ENCODE data around the gene RAB4B.
"Not testable (repeated sequence)": the region's sequence is repeated elsewhere in the genome, so short reads cannot be mapped to it uniquely, and the experiment has no call there.

The RAB4B gene

DNA sequence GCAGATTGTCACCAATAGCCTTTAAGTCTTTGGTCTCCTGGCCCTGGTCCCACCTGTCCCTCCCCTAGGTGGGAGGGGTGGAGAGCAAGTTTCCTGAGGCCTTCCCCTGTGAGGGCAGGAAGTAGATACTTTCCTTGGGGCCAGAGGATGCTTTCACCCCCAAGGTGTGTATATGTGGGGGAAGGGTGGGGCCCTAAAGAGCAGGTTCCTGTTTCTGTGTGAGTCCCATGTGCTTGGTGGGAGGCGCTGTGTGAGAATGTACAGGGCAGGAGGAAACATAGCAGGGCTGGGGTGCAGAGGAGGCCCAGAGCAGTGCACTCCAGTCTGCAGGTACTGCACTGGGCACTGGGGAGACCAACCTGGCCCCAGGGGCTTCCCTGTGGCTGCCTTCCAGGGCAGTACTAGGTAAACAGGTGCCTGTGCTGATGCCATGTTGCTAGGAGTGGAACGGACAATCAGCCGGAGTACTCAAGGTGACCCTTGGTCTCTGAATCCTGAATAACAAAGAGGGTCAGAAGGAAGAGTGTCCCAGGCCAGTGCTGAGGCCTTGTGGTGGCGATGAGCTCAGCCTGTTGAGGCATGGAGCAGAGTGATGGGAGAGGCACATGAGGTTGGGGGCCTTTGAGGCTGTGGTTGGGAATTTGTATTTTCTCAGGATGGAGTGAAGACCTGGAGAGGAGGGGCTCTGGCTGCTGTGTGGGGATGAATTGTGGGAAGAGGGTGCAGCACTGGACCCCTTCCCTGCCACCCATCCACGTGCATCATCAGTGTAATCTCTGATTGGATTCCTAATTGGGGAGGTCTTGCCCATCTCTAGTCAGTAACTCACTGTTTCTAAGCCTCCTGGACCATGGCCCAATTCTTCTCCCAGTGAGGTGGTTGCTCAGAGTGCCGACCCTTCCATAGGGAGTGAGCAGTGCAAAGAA, 26.1 kb downstream of the RAB4B start:
- DNase-seq (ENCODE audit: low spot score): no peak

DNA sequence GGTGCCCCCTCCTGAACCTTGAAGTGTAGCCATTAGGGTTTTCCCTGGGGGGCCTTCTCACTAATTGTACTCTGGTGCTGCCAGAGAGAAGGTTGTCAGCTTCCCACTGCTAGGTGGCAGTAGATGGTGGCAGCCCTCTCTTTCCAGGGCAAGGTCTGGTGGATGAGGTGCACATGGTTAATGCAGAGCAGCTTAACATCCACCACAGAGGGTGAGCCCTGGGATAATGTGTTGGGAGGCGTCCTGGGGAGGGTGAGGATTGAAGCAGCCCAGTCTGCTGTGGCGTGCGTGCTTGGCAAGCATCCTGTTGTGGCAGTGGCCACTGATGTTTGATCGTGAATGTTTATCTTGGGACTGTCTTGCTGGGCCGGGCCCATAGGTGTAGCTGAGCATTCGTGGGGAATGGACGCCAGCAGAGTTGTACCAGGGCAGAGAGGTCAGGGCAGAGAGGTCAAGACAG, 26.8 kb downstream of the RAB4B start:
- no peak for DNase-seq (ENCODE audit: low spot score)

DNA sequence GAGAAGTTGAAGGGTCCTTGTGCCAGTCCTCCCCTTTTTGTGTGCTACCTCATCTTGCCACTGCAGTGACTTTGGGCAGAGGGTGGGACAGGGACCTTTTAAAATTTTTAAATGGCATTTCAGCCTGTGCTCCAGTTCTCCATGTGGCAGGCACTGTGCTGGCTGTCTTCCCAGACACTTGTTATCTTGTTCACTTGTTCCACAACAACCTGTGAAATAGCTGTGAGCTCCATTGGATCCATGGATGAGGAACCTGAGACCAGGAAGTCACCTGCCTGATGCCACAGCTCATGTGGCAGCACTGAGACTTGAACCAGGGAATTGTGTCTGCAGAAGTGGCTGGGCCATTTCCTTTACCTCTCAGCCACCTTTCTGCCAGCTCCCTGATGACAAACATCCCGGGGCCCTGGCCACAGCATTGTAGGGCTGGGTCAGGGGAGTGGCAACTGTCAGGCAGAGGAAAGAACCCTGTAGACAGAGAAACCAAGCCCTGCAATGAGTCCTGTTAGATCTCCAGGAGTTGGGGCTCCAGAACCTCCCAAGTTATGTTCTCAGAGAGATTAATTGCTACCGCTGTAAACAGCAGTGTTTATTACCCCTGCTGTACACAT, 27.3 kb downstream of the RAB4B start:
- no peak for DNase-seq (ENCODE audit: low spot score)

DNA sequence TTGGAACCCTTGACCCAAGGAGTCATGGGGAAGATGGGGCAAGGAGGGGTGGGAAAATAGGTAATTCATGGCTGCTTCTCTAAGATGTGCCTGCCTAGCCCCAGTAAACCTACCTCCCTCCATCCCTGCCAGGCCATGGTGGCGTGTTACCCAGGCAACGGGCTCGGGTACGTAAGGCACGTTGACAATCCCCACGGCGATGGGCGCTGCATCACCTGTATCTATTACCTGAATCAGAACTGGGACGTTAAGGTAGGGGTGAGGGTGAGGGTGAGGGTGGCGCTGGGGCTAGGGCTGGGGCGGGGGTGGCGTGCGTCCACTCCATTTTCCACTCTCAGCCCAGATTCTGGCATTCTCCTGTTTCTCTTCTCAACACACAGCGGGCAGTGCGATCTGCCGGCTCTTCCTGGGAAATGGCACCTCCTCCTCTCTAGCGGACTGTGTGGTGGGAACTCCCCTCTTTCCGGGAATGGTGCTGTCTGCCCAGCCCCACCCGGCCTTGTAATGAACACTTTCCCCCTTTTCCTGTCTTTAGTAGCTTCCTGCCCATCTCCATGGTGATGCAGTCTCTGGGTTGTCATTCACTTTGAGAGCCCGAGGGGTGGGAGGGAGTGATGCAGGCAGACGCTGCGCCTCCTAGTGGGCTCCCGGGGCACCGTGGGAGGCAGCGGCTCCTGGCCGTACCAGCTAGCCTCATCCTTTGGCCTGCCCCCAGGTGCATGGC, 28.5 kb downstream of the RAB4B start:
- peak; percentile 94 for DNase-seq (ENCODE audit: low spot score)

DNA sequence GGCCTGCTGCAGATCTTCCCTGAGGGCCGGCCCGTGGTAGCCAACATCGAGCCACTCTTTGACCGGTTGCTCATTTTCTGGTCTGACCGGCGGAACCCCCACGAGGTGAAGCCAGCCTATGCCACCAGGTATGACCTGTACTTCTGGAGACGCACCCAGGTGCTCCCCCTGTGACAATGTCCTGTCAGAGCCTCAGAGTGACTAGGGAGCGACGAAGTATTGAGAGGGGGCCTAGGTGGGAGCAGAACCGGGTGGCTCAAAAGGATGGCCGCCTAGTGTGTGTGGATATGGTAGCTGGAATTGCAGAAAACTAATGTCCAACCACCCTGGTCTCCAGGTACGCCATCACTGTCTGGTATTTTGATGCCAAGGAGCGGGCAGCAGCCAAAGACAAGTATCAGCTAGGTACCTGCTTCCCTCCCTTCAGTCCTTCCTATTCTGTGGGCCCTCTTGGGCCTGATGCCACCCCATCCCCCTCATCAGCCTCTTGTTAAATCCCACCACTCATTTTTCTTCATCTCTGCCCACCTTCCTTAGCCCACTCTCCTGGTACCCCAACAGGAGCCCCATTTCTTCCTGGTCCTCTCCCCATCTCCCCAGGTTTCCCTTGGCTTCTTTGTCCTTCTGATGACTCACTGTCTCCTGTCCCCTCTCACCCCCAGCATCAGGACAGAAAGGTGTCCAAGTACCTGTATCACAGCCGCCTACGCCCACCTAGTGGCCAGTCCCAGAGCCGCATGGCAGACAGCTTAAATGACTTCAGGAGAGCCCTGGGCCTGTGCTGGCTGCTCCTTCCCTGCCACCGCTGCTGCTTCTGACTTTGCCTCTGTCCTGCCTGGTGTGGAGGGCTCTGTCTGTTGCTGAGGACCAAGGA, 29.3 kb downstream of the RAB4B start:
- DNase-seq (ENCODE audit: low spot score): no peak

DNA sequence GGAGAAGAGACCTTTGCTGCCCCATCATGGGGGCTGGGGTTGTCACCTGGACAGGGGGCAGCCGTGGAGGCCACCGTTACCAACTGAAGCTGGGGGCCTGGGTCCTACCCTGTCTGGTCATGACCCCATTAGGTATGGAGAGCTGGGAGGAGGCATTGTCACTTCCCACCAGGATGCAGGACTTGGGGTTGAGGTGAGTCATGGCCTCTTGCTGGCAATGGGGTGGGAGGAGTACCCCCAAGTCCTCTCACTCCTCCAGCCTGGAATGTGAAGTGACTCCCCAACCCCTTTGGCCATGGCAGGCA, 29.9 kb downstream of the RAB4B start:
- DNase-seq (ENCODE audit: low spot score): no peak

DNA sequence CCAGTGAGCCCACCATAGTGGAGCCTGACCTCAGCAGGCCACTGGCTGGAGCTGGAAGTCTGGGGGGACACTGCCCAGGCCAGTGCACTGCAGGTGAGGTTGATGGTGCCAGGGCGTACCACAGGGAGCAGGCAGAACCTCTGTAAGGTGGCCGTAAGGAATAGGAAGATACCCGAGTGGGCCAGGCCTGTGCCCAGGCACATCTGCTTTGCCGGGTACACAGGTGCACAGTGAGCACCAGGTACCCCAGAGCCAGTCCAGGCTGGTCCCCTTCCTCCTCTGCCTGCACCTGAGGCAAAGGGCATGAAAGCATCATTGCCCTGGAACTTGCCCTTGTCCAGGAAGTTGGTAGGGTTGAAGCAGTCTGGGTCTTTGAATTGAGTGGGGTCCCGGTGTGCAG, 30.4 kb downstream of the RAB4B start:
- DNase-seq (ENCODE audit: low spot score): no peak

DNA sequence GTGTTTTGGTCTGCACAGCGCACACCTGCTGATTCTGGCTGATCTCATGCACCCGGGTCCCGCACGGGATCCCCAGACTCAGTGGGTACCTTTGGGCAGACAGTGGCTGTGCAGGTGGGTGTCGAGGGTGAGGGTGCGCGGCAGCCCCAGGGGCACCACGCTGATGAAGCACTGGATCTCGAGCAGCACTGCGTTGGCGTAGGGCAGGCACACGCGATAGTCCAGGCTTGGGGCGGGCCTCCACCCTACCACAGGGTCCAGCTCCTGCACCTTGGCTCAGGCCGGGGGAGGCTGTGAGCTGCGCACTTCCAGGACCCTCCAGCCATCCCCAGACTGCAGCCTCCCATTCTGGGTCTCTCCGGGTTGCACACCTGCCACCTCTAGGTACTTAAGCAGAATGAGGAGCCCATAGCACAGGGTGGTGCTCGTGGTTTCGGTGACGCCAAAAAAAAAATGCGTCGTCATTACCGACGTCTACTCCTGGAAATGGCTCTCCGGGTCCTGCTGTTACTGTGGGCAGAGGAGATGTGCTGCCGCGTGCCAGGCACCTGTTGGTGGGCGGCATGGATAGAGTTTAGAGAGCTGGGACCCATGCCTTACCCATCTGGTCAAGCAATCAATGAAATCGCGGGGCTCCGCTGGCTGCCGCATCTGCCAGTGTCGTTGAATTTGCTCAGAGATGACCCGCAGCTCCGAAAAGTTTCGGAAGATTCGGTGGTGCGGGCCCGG, 31.5 kb downstream of the RAB4B start:
- no peak for DNase-seq (ENCODE audit: low spot score)

DNA sequence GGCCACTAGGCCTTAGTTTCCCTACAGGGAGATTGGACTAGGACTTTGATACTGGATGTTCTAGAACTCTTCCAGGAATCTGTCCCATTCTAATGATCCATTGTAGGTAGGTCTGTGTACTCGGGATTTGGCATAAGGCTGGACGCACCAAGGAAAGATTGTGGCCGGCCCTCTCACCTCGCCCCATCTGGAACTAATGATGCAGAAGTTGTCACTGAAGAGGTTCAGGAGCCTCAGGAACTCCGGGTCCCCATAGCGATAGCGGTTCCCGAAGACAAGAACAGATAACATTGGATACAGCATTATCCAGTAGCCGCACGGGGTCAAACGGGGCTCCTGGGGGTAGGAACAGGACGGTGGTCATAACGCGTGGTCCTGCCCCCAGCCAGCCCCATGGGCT, 32.1 kb downstream of the RAB4B start:
- no peak for DNase-seq (ENCODE audit: low spot score)

DNA sequence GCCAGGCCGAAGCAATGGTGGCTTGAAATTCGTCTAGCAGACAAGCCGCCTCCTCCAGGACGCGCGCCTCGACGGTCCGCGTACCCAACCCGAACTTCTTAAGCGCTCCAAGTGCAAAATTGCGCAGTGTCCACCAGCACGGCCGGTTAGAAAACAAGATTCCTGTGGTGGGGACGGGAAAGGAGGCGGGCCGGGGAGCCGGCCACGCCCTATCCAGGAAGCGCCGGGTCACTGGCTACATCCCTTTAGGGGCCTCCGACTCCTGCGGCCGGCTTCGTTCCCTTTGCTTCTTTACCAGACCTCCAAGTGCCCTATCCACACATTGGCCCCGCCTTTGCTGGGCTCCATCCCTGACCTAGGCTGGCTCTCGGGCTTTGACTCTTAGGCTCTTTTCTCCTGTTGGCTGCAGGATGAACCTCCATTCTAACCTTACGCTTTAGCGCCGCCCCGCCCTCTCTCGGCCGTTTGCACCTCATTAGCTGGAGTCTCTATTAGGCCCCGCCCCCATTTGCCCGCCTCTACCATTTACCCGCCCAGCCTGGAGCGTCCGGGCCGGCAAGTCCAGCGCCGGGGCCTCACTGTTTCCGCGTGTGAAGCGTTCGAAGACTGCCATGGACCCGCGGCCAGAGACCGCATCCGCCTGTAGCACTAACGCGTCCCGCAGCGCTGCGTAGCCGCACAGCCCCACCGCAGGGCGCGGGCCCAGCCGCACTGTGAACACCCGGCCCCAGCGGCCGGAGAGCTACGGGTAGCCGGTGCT, 32.8 kb downstream of the RAB4B start:
- peak; percentile 45 for DNase-seq (ENCODE audit: low spot score)

DNA sequence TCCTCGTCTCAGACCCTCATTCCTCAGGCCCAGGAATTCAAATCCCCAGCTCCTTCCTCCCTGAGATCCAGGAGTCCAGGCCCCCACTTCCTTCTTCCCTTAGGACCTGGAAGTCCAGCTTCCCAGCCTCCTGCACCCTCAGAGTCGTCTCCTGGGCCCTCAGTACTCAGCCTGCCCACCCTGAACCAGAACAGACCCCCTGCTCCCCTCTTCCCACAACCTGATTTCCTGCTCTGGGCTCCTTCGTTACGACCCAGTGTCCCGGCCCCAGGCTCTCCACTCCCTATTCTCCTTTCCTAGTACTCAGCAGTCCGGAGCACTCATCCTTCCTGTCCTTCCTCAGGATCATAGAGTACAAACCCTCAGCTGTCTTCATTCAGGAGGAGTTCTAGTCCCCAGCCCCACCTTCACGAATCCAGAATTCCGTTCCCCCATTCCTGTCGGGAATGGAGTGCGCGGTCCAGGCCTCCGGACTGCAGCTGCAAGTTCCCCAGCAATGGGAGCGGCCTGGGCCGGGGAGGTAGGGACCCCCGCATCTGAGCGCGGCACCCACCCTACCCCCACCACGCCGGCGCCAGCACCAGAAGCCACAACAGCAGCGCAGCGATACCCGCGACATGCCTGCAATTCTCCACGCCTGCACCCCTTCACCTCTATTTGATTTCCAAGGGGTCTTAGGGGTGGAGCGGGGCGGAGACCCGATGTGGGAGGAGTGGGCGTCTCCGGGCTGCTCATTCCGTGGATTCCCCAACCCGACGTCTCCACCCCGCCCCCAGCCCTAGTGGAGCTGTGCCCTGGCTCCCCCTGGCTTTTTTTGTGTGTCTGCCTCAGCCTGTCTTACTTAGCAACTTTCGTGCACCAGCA, 33.7 kb downstream of the RAB4B start:
- DNase-seq (ENCODE audit: low spot score): no peak

DNA sequence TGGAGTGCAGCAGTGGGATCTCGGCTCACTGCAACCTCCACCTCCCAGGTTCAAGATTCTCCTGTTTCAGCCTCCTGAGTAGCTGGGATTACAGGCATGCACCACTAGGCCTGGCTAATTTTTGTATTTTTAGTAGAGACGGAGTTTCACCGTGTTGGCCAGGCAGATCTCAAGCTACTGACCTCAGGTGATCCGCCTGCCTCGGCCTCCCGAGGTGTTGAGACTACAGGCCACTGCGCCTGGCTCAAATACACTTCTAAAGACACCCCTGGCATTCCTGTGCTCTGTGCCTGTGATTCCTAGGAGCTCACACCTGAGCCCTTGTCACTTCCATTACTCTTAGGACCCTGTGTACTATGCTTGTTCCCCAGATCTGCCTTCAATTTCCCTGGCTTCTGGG, 34.5 kb downstream of the RAB4B start:
- not testable (repeated sequence) for DNase-seq (ENCODE audit: low spot score)

DNA sequence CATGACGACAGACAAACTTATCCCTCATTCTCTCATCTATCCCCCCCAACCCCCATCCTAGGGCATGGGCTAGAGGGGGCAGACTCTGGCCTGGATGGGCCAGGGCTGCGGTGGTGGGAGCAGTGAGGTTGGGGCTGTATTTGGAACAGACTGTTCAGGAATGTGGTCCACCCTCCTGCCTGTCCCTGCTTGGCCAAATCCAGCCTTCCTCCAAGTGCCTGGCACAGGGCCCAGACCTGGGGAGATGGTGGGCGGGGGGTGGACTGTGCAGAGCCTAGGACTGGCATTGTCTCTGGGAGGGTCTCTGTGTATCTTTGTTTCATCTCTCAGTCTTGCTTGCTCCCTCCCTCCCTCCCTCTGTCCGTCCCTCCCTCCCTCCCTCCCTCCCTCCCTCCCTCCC, 35.1 kb downstream of the RAB4B start:
- no peak for DNase-seq (ENCODE audit: low spot score)

DNA sequence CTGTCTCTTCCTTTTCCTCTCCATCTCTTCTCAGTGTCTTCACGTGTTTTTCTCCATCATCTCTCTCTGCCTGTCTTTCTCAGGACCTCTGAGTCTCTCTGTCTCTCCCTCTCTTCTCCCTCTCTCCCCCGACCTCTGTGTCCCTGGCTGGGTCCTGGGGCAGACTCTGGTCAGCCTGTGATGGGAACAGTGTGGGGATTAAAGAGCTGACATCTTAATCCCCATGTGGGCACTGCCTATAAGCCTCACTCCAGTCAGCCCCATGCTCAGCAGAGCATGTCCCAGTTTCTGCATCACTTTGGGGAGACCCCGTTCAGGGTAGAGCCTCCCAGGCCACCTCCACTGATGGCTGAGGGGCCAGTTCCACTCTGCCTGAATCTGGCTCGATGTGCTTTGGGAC, 37.2 kb downstream of the RAB4B start:
- DNase-seq (ENCODE audit: low spot score): no peak

DNA sequence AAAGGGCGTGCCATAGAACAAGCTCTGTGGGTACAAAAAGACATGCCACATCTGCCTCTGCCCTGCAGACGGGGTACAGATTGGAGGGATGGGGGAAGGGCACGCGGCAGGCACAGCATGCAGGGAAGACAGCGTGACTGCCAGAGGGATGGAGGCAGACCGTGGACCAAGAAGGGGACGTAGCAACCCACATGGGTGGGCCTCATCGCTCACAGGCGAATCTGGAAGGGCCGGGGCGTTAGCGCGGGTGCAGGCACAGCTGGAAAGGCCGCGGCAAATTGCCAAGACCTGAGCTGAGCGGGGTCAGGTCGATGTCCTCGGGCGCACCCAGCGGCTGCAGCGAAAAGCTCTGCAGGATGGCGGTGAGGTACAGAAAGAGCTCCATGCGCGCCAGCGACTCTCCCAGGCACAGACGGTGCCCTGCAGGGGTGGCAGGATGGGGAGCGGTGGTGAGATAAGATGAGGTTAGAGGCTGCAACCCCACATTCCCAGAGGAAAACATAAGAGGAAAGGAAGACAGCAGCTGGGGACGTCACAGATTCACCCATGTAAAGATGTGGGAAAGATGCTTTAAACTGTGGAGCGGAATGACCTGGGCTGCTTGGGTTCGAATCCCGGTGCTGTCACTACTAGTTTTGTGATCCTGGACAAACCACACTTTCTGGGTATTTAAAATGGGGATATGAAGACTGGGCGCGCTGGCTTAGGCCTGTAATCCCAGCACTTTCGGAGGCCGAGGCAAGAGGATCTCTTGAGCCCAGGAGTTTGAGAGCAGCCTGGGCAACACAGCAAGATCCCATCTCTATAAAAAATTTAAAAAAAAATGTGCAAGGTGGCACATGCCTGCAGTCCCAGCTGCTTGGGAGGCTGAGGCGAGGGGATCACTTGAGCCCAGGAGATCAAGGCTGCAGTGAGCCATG, 40.7 kb downstream of the RAB4B start:
- DNase-seq (ENCODE audit: low spot score): not testable (repeated sequence)

DNA sequence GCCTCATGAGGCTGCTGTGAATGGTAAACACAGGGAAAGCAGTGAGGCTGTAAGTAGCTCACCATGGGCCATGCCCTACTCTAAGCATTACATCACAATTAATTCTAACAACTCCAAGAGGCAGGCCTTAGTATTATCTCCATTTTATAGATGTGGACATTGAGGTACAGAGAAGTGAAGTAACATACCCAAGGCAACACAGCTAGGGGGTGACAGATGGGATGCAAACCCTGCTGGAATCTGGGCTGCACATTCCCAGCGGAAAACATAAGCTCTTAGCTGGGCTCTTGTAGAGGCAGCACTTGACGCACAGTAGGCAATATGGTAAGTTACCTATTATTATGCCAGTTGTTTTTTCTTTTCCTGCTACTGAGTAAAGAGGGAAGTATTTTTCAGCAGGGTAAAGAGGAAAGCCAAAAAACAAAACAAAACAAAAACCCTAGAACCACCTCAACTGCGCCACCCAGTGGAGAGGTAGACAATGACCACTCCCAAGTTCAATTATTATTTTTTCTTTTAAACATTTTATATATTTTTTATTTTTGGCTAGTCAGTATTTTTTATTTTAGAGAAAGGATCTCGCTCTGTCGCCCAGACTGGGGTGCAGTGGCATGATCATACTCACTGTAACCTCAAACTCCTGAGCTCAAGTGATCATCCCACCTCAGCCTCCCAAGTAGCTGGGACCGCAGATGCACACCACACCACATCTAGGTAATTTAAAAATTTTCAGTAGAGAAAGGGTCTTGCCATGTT, 41.6 kb downstream of the RAB4B start:
- peak; percentile 20 for DNase-seq (ENCODE audit: low spot score)

DNA sequence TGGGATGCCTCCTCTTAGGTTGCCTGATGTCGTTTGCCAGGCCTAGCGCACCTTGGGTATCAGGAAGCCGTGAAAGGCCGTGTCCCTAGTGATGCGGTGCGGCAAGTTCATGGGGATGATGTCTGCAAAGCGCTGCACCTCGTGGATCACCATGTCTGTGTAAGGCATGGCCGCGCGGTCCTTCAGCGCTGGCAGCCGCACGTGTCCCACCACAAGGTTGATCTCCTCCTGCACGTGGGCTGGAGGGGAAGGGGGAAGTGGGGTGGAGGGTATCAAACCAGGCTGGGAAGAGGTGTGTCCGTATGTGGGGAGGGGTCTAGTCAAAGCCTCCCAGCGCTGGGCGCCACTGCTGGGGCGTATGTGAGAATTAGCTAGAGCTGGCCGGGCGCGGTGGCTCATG, 44.1 kb downstream of the RAB4B start:
- DNase-seq (ENCODE audit: low spot score): no peak

Data from AG08395 (cell line).